Stimulated activated CD8-positive, alpha-beta memory T cell treated with anti-CD3 and anti-CD28 coated beads, Interleukin-4, amount 100 ng/mL, for 4 hours (primary cell): ENCODE results near the gene ZMYM4.

ENCODE experiments used
- DNase-seq, 2 donors: peaks; one replicate each; pipeline ENCODE4 v3.0.0-alpha.2; 2020; ENCODE audit warnings: low read depth in 2 of 2, low spot score in 1 of 2

The ZMYM4 gene

GRCh38 chr1:35274197-35274596 is 5.7 kb downstream of the ZMYM4 start:
- no peak for DNase-seq

DNA sequence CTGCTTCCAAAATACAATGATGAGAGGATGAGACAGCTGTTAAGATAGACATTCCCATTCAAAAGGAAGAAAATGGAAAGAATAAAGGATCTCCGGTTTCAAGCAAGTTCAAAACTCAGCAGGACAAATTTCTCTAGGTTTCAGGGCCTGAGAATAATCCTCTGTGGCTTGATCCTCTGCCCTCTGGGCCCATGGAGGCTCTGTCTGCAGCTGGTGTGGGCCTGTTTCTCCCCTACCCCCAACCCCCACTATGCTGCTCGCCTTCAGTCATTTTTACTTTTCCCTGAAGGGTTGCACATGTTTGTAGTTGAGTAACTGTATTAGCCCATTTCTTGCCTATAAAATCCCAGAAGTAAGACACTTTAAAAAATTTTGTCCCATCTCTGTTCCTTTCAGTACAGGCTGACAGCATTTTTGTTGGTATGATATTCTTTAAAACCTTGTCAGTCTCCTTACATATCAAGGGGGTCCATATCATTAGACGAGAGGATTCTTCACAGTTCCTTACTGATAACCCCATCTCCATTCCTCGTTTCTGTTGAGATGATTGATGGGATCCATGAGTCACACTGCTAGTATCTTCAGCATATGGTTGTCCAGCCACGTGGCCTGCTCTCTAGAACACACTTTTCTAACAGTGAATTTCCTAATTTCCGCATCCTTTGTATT is 10.5 kb downstream of the ZMYM4 start:
- no peak for DNase-seq

DNA sequence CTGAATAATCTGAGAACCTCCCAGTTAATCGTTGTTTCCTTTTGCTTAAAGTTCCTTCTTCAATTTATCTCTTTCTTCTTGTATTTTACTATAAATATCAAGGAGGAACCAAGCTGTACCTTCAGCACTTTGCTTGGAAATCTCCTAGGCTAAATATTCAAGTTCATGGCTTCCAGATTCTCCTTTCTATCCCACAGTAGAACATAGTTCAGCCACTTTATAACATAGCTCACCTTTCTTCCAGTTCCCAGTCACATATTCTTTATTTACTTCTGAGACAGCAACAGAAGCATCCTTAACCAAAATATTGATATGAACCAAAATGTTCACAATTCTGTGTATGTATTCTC is 11.0 kb downstream of the ZMYM4 start:
- DNase-seq, result no peak

- no peak for DNase-seq
Measured at GRCh38 chr1:35280006-35280405, 11.5 kb downstream of the ZMYM4 start.

- DNase-seq, result no peak
Measured at GRCh38 chr1:35281565-35281964, 13.1 kb downstream of the ZMYM4 start.

DNA sequence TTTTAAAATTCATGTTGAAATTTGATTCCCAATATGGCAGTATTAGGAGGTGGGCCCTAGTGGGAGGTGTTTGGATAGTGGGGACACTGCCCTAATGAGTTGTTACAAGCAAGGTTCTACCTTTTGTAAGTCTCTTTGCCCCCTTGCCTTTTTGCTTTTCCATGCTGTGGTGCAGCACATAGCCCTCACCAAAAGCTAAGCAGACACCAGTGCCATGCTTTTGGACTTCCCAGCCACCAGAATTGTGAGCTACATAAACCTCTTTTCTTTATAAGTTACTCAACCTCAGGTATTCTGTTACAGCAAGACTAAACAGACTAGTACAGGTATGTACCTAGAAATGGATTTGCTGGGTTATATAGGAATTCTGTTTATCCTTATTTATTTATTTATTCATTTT is 13.7 kb downstream of the ZMYM4 start:
- no peak for DNase-seq

GRCh38 chr1:35284852-35285251 is 16.3 kb downstream of the ZMYM4 start:
- DNase-seq, result no peak

- no peak for DNase-seq
Measured at GRCh38 chr1:35285771-35286606, 17.5 kb downstream of the ZMYM4 start.

- no peak for DNase-seq
Measured at GRCh38 chr1:35287807-35288640, 19.5 kb downstream of the ZMYM4 start.

GRCh38 chr1:35288761-35289160 is 20.3 kb downstream of the ZMYM4 start:
- no peak for DNase-seq

GRCh38 chr1:35290452-35290851 is 21.9 kb downstream of the ZMYM4 start:
- no peak for DNase-seq

GRCh38 chr1:35294809-35295208 is 26.3 kb downstream of the ZMYM4 start:
- DNase-seq, result no peak

GRCh38 chr1:35297886-35298285 is 29.4 kb downstream of the ZMYM4 start:
- no peak for DNase-seq

GRCh38 chr1:35298464-35298863 is 30.0 kb downstream of the ZMYM4 start:
- DNase-seq, result no peak

- DNase-seq, result no peak
Measured at GRCh38 chr1:35300376-35300775, 31.9 kb downstream of the ZMYM4 start.

DNA sequence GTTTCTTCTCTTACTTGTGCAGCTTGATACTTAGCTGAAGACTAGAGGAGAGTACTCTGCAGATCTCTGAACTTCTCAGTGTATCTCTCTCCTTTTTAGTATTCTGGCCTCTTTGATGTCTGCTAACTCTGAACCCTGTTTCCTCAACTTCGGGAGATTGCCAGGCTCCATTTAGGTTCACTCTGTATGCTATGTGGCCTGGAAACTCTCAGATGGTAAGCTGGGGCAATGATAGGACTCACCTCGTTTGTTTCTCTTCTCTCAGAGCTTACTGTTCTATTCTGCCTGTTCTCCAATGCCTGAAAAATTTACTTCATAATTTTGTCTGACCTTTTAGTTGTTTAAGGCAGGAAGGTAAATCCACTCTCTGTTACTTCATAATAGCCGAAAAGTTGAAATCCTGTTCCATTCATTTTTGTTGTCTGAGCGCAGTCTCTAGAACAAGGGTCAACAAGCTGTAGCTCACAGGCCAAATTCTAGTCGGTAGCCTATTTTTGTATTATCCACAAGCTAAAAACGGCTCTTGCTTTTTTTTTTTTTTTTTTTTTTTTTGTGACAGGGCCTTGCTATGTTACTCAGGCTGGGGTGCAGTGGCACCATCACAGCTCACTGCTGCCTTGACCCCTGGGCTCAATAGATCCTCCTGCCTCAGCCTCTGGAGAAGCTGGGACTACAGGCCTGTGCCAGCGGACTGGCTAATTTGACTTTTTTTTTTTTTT is 33.3 kb downstream of the ZMYM4 start:
- DNase-seq, result no peak

- no peak for DNase-seq
Measured at GRCh38 chr1:35305383-35305782, 36.9 kb downstream of the ZMYM4 start.

DNA sequence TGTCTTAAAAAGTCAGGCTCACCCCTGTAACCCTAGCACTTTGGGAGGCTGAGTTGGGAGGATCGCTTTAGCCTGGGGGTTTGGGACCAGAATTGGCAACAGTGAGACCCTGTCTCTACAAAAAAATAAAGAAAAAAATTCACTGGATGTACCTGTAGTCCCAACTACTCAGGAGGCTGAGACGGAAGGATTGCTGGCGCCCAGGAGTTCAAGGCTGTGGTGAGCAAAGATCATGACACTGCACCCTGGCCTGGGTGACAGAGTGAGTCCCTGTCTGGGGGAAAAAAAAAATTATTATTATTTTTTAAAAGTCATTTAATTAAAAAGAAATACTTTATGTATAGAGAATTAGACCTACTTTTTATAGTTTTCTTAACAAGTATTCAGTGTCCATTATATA is 47.1 kb downstream of the ZMYM4 start:
- DNase-seq, result no peak

- no peak for DNase-seq
Measured at GRCh38 chr1:35316264-35316663, 47.8 kb downstream of the ZMYM4 start.

DNA sequence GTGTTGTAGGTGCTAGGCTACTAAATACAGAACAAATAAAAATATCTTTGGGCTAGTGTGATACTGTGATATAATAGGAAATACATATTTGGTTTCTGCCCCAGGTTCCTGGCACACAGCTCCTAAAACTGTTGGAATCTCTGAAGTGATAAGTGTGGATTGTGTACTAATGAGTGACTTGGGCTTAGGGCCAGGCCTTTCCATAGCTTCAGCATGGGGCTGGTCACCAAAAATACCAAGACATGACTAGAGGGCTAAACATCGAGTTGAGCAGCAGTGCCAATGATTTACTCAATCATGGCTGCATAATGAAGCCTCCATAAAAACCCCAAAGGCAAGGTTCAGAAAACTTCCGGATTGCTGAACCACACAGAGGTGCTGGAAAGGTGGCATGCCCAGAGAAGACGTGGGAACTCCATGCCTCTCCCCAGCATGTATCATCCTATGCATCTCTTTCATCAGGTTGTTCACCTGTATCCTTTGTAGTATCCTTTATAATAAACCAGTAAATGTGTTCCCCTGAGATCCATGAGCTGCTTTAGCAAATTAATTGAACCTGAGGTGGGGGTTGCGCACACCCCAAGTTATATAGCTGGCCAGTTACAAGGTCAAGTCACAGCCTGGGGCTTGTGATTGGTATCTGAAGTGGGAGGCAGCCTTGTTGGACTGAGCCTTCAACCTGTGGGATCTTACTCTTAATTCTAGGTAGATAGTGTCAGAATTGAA is 51.6 kb downstream of the ZMYM4 start:
- no peak for DNase-seq

DNA sequence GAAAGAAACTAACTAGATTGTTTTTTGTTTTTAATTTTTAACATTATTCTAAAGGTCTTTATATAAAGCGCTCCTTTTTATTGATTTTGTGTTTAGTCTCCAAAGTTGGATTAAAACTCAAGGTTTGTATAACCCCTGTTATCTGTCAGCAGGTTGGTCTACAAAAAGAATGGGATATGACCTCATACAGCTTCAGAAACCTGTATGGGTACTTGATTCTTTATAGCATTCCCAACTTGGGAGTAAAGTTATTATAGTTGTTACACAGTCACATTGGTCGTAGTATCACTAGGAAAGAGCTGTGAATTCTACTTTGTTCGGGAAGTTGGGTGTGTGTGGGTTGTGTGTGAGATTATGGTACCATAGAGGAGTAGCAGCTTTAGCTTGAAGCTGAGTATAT is 52.4 kb downstream of the ZMYM4 start:
- no peak for DNase-seq
